Measurements from ENCODE around the gene GNMT.

GRCh38 chr6:42978487-42978838, 17.9 kb downstream of the GNMT start:
- TF ChIP-seq EP300 (conservative IDR thresholded peaks at IDR 0.05; ENCODE audit: poor library complexity, severe bottlenecking) (no peak), CTCF (IDR thresholded peaks at IDR 0.05; ENCODE audit: poor library complexity, severe bottlenecking) (no peak)

Data from neural cell (in vitro differentiated cells).